Body of pancreas (tissue), 4 donors: Measurements from ENCODE around the gene WHRN.

Experiments
- CTCF ChIP-seq, 7 experiments: fragments of 450-650 bp in 4 of 7; fragments of 200-600 bp in 3 of 7; sonication (generic) in 3 of 7; IDR thresholded peaks; one replicate each; pipeline ENCODE4 v1.5.1; 2016 to 2019; ENCODE audit warnings: antibody characterized with exemption in 7 of 7
- POLR2A ChIP-seq, 3 donors: fragments of 450-650 bp; IDR thresholded peaks; one replicate each; pipeline ENCODE4 v1.6.1; 2016; ENCODE audit warnings: antibody characterized with exemption in 3 of 3, mild to moderate bottlenecking in 2 of 3

GRCh38 chr9:114357911-114358328 is 147.4 kb downstream of the WHRN start:
- TF ChIP-seq CTCF (IDR thresholded peaks at IDR 0.05) (no peak), POLR2A (IDR thresholded peaks at IDR 0.05) (no peak)
